K562 (cell line): ENCODE results near the gene TMEM222. TPM values are rescaled to one million over a fixed set of nuclear protein-coding genes. Genes with fewer than 3 reads are reported as not detected.
A peak's percentile ranks its signal among the peaks of the same experiment; 100 is the strongest.

ENCODE experiments used
- ATAC-seq: fragments of 200-7000 bp; cut with Tn5 transposase; 3 replicates; pipeline ENCODE4 v1.9.1; 2020; ENCODE audit warnings: moderate library complexity
- BruUV-seq: library from RNA; stranded (reverse); fragments of 400-500 nt; replicated peaks from 2 replicates; lab custom pipeline; 2021; lab: Mats Ljungman, UMichigan
- CTCF ChIA-PET: fragments of 300-600 bp; formaldehyde crosslinking; extraction: SDS; loops from one replicate; lab custom pipeline; 2021; ENCODE audit warnings: low intra/inter-chr PET ratio; lab: Yijun Ruan, JAX
- POLR2A ChIA-PET: fragments of 300-600, 350-650 bp; sonication (Branson Sonifier 250); formaldehyde crosslinking; extraction: SDS; loops from one replicate; lab custom pipeline; 2021; ENCODE audit warnings: antibody characterized with exemption, inconsistent platforms; lab: Yijun Ruan, JAX
- DNase-seq, 4 experiments: peaks; one replicate each; pipeline versions ENCODE4 v3.0.0 to v3.0.0-alpha.2; 2011 to 2018; ENCODE audit warnings: low spot score in 3 of 4, mixed read lengths in 3 of 4; ENCODE audit errors: extremely low read depth in 1 of 4
- FAIRE-seq: peaks from 2 replicates; lab custom pipeline; 2011; peaks lifted over from hg19 to GRCh38; lab: Jason Lieb, UNC
- H2AFZ ChIP-seq: 2 replicates; pipeline ENCODE4 v1.6.0; 2011; ENCODE audit warnings: low read depth, low read length, control low read depth, inconsistent platforms
- H3K27ac ChIP-seq: fragments of 200-600 bp; 3 replicates; pipeline ENCODE4 v1.8.0; 2011; ENCODE audit warnings: low read depth, mild to moderate bottlenecking, control low read depth, inconsistent platforms, low read length, moderate library complexity, mixed read lengths; ENCODE audit errors: extremely low read depth
- H3K27me3 ChIP-seq, 2 experiments: fragments of 300-600 bp in 1 of 2; 2 replicates in 1 of 2; 3 replicates in 1 of 2; pipeline versions ENCODE4 v1.6.0 to v1.8.0; 2011; ENCODE audit warnings: inconsistent platforms in 2 of 2, low read length in 2 of 2, mild to moderate bottlenecking in 1 of 2, mixed read lengths in 1 of 2, moderate library complexity in 1 of 2; ENCODE audit not compliant: control insufficient read depth in 2 of 2, insufficient read depth in 2 of 2
- H3K36me3 ChIP-seq: fragments of 300-600 bp; 3 replicates; pipeline ENCODE4 v1.8.0; 2011; ENCODE audit warnings: mild to moderate bottlenecking, low read length, inconsistent platforms; ENCODE audit not compliant: control insufficient read depth, insufficient read depth
- H3K4me1 ChIP-seq, 2 experiments: fragments of 200-600 bp in 1 of 2; replicated peaks in 1 of 2; 2 replicates in 1 of 2; 3 replicates in 1 of 2; pipeline versions ENCODE4 v1.5.1 to v1.8.0; 2011; ENCODE audit warnings: inconsistent platforms in 2 of 2, low read length in 2 of 2, mild to moderate bottlenecking in 1 of 2, mixed read lengths in 1 of 2, moderate library complexity in 1 of 2; ENCODE audit not compliant: control insufficient read depth in 2 of 2, insufficient read depth in 2 of 2
- H3K4me2 ChIP-seq: 2 replicates; pipeline ENCODE4 v1.6.1; 2011; ENCODE audit warnings: low read length, control low read depth, inconsistent platforms, mixed read lengths; ENCODE audit not compliant: insufficient read depth
- H3K4me3 ChIP-seq: fragments of 200-600 bp; sonication (generic), shearing (Covaris generic); 2 replicates; pipeline ENCODE4 v1.5.1; 2016; ENCODE audit warnings: control low read depth, inconsistent platforms
- H3K79me2 ChIP-seq: fragments of 200-600 bp; 3 replicates; pipeline ENCODE4 v1.8.0; 2011; ENCODE audit warnings: low read length, inconsistent platforms; ENCODE audit not compliant: control insufficient read depth, insufficient read depth
- H3K9ac ChIP-seq, 2 experiments: 2 replicates each; pipeline versions ENCODE4 v1.6.0 to v1.6.1; 2011; ENCODE audit warnings: low read depth in 2 of 2, low read length in 2 of 2, control low read depth in 1 of 2, inconsistent platforms in 1 of 2, mild to moderate bottlenecking in 1 of 2, mixed read lengths in 1 of 2; ENCODE audit not compliant: insufficient read depth in 1 of 2
- H3K9me1 ChIP-seq: one replicate; pipeline ENCODE4 v1.6.0; 2011; ENCODE audit warnings: inconsistent platforms, mild to moderate bottlenecking, low read length, moderate library complexity; ENCODE audit not compliant: control insufficient read depth, insufficient read depth
- H3K9me3 ChIP-seq: replicated peaks from 2 replicates; pipeline ENCODE4 v1.5.1; 2011; ENCODE audit warnings: low read depth, low read length, inconsistent platforms; ENCODE audit not compliant: control insufficient read depth, insufficient read depth
- H4K20me1 ChIP-seq: replicated peaks from 2 replicates; pipeline ENCODE4 v1.6.1; 2011; ENCODE audit warnings: low read length, inconsistent platforms, mixed read lengths; ENCODE audit not compliant: control insufficient read depth, insufficient read depth
- ATF1 ChIP-seq, 2 experiments: fragments of 450-650 bp in 1 of 2; IDR thresholded peaks; 2 replicates each; pipeline ENCODE4 v1.6.1; 2016; ENCODE audit warnings: missing compliant biosample characterization in 1 of 2, missing genetic modification characterization in 1 of 2
- CEBPB ChIP-seq: fragments of 450-650 bp; IDR thresholded peaks from 2 replicates; pipeline ENCODE4 v1.6.1; 2016; ENCODE audit warnings: missing genetic modification characterization, missing compliant biosample characterization
- CEBPG ChIP-seq, 3 experiments: fragments of 200-800 bp in 1 of 3; sonication (Bioruptor generic) in 1 of 3; sonication (generic) in 1 of 3; formaldehyde crosslinking in 1 of 3; IDR thresholded peaks in 2 of 3; conservative IDR thresholded peaks in 1 of 3; 2 replicates each; pipeline versions ENCODE4 v1.6.1 to v1.8.0; 2016 to 2022; ENCODE audit warnings: missing compliant biosample characterization in 2 of 3, missing genetic modification characterization in 2 of 3, mild to moderate bottlenecking in 1 of 3, missing genetic modification reagents in 1 of 3
- NCOA2 ChIP-seq, 2 experiments: fragments of 450-650 bp; IDR thresholded peaks; 2 replicates each; pipeline ENCODE4 v1.6.1; 2018; ENCODE audit warnings: mild to moderate bottlenecking in 2 of 2, moderate library complexity in 1 of 2; ENCODE audit not compliant: partially characterized antibody in 2 of 2
- RBM39 ChIP-seq: fragments of 200-400 bp; formaldehyde crosslinking; optimal IDR thresholded peaks from 2 replicates; pipeline ENCODE3; 2018; ENCODE audit warnings: low read depth, low read length
- SMARCA5 ChIP-seq: fragments of 450-650 bp; IDR thresholded peaks from 2 replicates; pipeline ENCODE4 v1.6.1; 2016
- SMARCC2 ChIP-seq: fragments of 450-650 bp; IDR thresholded peaks from 2 replicates; pipeline ENCODE4 v1.6.1; 2017; ENCODE audit warnings: antibody characterized with exemption, moderate library complexity, mild to moderate bottlenecking, low read depth
- TOE1 ChIP-seq, 2 experiments: fragments of 450-650 bp in 1 of 2; sonication (generic) in 1 of 2; formaldehyde crosslinking in 1 of 2; IDR thresholded peaks; 2 replicates each; pipeline versions ENCODE4 v1.7.1 to v1.8.0; 2016 to 2022; ENCODE audit warnings: borderline replicate concordance in 2 of 2, mild to moderate bottlenecking in 2 of 2, antibody characterized with exemption in 1 of 2, inconsistent platforms in 1 of 2, low read depth in 1 of 2, missing genetic modification reagents in 1 of 2, moderate library complexity in 1 of 2
- ZNF253 ChIP-seq: fragments of 250-450 bp; sonication (Bioruptor Pico); conservative IDR thresholded peaks from 2 replicates; pipeline ENCODE4 v1.6.1; 2021; ENCODE audit warnings: mild to moderate bottlenecking
- ZNF354B ChIP-seq: fragments of 250-450 bp; sonication (Bioruptor Pico); IDR thresholded peaks from 2 replicates; pipeline ENCODE4 v1.4.0; 2020
- WGBS: fragments of 100-300 bp; shearing (Covaris generic); methylation state at CpG from one replicate; pipeline ENCODE4 v1.1.6; 2016; ENCODE audit warnings: low coverage, mixed read lengths; ENCODE audit not compliant: insufficient coverage; ENCODE audit errors: missing lambda C conversion rate; 5-methylcytosine and 5-hydroxymethylcytosine counted together
- in situ Hi-C: fragments of 300-500 bp; cut with MboI; formaldehyde crosslinking; loops from 4 replicates; pipeline ENCODE4 v1.15.0; 2018; ENCODE audit warnings: inconsistent platforms, mixed read lengths
- intact Hi-C: fragments of 100-400 bp; cut with micrococcal nuclease; formaldehyde crosslinking; loops from 2 replicates; pipeline ENCODE4 v1.14.2; 2022
- polyA plus RNA-seq, 8 experiments: library from polyadenylated mRNA; depleted of rRNA in 4 of 8; stranded (reverse) in 5 of 8; unstranded in 3 of 8; fragments of >200 nt; fragmentation: Nextera tagmentation in 2 of 8; fragmentation: Illumina TruSeq in 1 of 8; extraction: Ambion mirVana in 2 of 8; extraction: Trizol in 1 of 8; gene quantifications; 2 replicates each; pipeline versions ENCODE4 v1.2.1 to v1.2.3, GENCODE V29; 2011 to 2014; ENCODE audit warnings: inconsistent platforms in 1 of 8, missing spikeins in 1 of 8
- total RNA-seq, 7 experiments: library from RNA; depleted of rRNA in 6 of 7; stranded (reverse); fragments of >200 nt in 6 of 7; fragmentation: Illumina TruSeq in 2 of 7; extraction: Trizol in 2 of 7; gene quantifications; 2 replicates each; pipeline versions ENCODE4 v1.2.1 to v1.2.3, GENCODE V29; 2011 to 2021; ENCODE audit warnings: low replicate concordance in 1 of 7

TMEM222 gene
- total and polyA plus RNA-seq, 9 of the 15 experiments (the other 6 are each of a cell fraction or from before 2014, with no cell fraction given), result 6.9 to 48.0 (median 32.8) TPM

DNA sequence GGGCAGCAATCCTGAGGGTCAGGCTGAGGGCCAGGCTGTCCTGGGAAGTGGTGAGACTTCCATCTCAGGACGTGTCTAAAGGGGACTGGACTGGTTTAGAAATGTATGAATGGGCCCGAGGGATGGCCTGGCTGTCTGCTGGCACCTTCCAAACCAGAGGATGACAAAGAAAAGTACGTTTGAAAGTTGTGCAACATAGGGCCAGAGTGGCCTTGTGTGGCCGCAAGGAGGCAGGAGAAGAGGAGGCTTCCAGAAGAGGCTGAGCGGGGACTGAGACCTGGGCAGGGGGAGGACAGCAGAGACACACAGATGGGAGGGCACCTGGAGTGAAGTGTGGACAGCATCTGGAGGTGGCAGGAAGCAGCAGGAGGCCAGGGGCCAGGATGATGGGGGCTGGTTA lies 17.2 kb downstream of the TMEM222 start:
- Histone ChIP-seq H3K9me3 (no peaks in the 10 kb centered on the region), H3K79me2 (no peaks in the 10 kb centered on the region; the same call in 2 of the 3 replicates), H3K27me3 (no peaks in the 10 kb centered on the region), H3K4me2 (no peak overlapping the region), H3K4me3 (no peak overlapping the region), H3K9ac (no peak overlapping the region; a peak in 1 of 4 replicates), H2AFZ (no peak overlapping the region), H3K27ac (no peak overlapping the region), H3K9me1 (no peaks in the 10 kb centered on the region), H3K4me1 (peaks cover 24 to 26% of the 10 kb centered on the region in 2 experiments), H4K20me1 (no peaks in the 10 kb centered on the region), H3K36me3 (peaks cover 27% of the 10 kb centered on the region; the same call in 2 of the 3 replicates)
- ChIA-PET POLR2A (interaction anchor here (0.6 to 4.2 kb wide), 9 partner anchors 10 to 598 kb away, joined by 3 to 23 read pairs (median 4); no protein-coding TSS in a partner anchor), CTCF (no interaction called here)
- intact Hi-C loops, result no loop called here
- FAIRE-seq, result no peak
- in situ Hi-C loops, result no loop called here
- no TSS peak for BruUV-seq
- DNase-seq, result no peak
- TF ChIP-seq CEBPB (peak; percentile 89), NCOA2 (IDR thresholded peaks at IDR 0.05; ENCODE audit: partially characterized antibody in 2 of 2) (no peak), SMARCA5 (0 out of 2 replicates have a peak, but pooled peaks have one; percentile 26), TOE1 (IDR thresholded peaks at IDR 0.05; ENCODE audit: borderline replicate concordance) (no peak), TOE1 (CRISPR knock-in tag; IDR thresholded peaks at IDR 0.05; ENCODE audit: borderline replicate concordance, low read depth) (no peak), ZNF354B (no peak), CEBPG (CRISPR knock-in tag; IDR thresholded peaks at IDR 0.05) (peak; percentile 79), CEBPG (tag; conservative IDR thresholded peaks at IDR 0.05 in 1 of 2, IDR thresholded peaks at IDR 0.05 in 1 of 2) (0 out of 4 replicates have a peak, but pooled peaks of 1 of the 2 experiments have one; percentile 34), SMARCC2 (no peak), ATF1 (CRISPR knock-in tag; IDR thresholded peaks at IDR 0.05) (no peak), ATF1 (tag; IDR thresholded peaks at IDR 0.05) (no peak), ZNF253 (no peak), RBM39 (peak; percentile 1)
- 42% methylated on average over 5 of the region's 5 CpGs for WGBS
- no peak for ATAC-seq
